SJSA1 (cell line): Measurements from ENCODE around the gene LCNL1. TPM values are rescaled to one million over a fixed set of nuclear protein-coding genes. Genes with fewer than 3 reads are reported as not detected.

Experiments used
- DNase-seq, 2 experiments: peaks; one replicate each; pipeline ENCODE4 v3.0.0-alpha.2; 2015 to 2020; ENCODE audit warnings: low spot score in 2 of 2, low read depth in 1 of 2
- H3K27ac ChIP-seq: fragments of 250-450 bp; sonication (Bioruptor Pico); 2 replicates; pipeline ENCODE4 v1.5.1; 2020; ENCODE audit warnings: mild to moderate bottlenecking, moderate library complexity
- H3K27me3 ChIP-seq: fragments of 250-450 bp; sonication (Bioruptor Pico); replicated peaks from 2 replicates; pipeline ENCODE4 v1.5.1; 2020; ENCODE audit warnings: mild to moderate bottlenecking, moderate library complexity
- H3K36me3 ChIP-seq: fragments of 250-450 bp; sonication (Bioruptor Pico); 2 replicates; pipeline ENCODE4 v1.5.1; 2020; ENCODE audit warnings: mild to moderate bottlenecking
- H3K4me1 ChIP-seq: fragments of 250-450 bp; sonication (Bioruptor Pico); replicated peaks from 2 replicates; pipeline ENCODE4 v1.6.1; 2021; ENCODE audit warnings: mild to moderate bottlenecking
- H3K4me3 ChIP-seq: fragments of 250-450 bp; sonication (Bioruptor Pico); 2 replicates; pipeline ENCODE4 v1.5.1; 2020; ENCODE audit warnings: mild to moderate bottlenecking
- H3K9me3 ChIP-seq: fragments of 250-450 bp; sonication (Bioruptor Pico); replicated peaks from 2 replicates; pipeline ENCODE4 v1.5.1; 2020; ENCODE audit warnings: mild to moderate bottlenecking
- total RNA-seq: library from RNA; depleted of rRNA; stranded (reverse); fragments of >200 nt; shearing (Covaris generic); gene quantifications from 2 replicates; pipeline ENCODE4 v1.2.3, GENCODE V29; 2014

The LCNL1 gene
- total RNA-seq, 1 experiment from 2014 or later, result not detected

GRCh38 chr9:136970361-136970760 lies 12.4 kb upstream of the LCNL1 start:
- no peak overlapping the region for H3K27ac ChIP-seq
- no peak for DNase-seq
- no peak overlapping the region for H3K4me3 ChIP-seq
- no peaks in the 10 kb centered on the region for H3K36me3 ChIP-seq
- no peaks in the 10 kb centered on the region for H3K4me1 ChIP-seq
- H3K27me3 ChIP-seq, result peaks cover 11% of the 10 kb centered on the region
- no peaks in the 10 kb centered on the region for H3K9me3 ChIP-seq

- Histone ChIP-seq H3K27ac (no peak overlapping the region), H3K27me3 (0 out of 2 replicates have a peak, but pooled peaks cover 4% of the 10 kb centered on the region), H3K4me1 (no peaks in the 10 kb centered on the region), H3K36me3 (no peaks in the 10 kb centered on the region), H3K9me3 (no peaks in the 10 kb centered on the region), H3K4me3 (no peak overlapping the region)
- DNase-seq, result no peak
Measured at GRCh38 chr9:136971746-136972145, 11.0 kb upstream of the LCNL1 start.

GRCh38 chr9:136972335-136972734 lies 10.5 kb upstream of the LCNL1 start:
- Histone ChIP-seq H3K9me3 (no peaks in the 10 kb centered on the region), H3K4me1 (no peaks in the 10 kb centered on the region), H3K27me3 (0 out of 2 replicates have a peak, but pooled peaks cover 4% of the 10 kb centered on the region), H3K27ac (no peak overlapping the region), H3K4me3 (no peak overlapping the region), H3K36me3 (no peaks in the 10 kb centered on the region)
- DNase-seq, result no peak

GRCh38 chr9:136972743-136973142 lies 10.1 kb upstream of the LCNL1 start:
- Histone ChIP-seq H3K36me3 (no peaks in the 10 kb centered on the region), H3K4me3 (no peak overlapping the region), H3K4me1 (peaks cover 1% of the 10 kb centered on the region), H3K27me3 (peaks cover 6% of the 10 kb centered on the region; the same call in 1 of the 2 replicates), H3K27ac (no peak overlapping the region), H3K9me3 (no peaks in the 10 kb centered on the region)
- DNase-seq, result no peak

GRCh38 chr9:136973618-136974617 lies 8.9 kb upstream of the LCNL1 start:
- Histone ChIP-seq H3K4me3 (no peak overlapping the region), H3K36me3 (no peaks in the 10 kb centered on the region), H3K4me1 (peaks cover 6% of the 10 kb centered on the region), H3K27ac (no peak overlapping the region), H3K27me3 (peaks cover 9% of the 10 kb centered on the region; the same call in 1 of the 2 replicates), H3K9me3 (no peaks in the 10 kb centered on the region)
- no peak for DNase-seq

GRCh38 chr9:136974817-136975535 lies 7.8 kb upstream of the LCNL1 start:
- Histone ChIP-seq H3K4me3 (no peak overlapping the region), H3K27ac (no peak overlapping the region), H3K27me3 (peaks cover 9% of the 10 kb centered on the region; the same call in 1 of the 2 replicates), H3K9me3 (no peaks in the 10 kb centered on the region), H3K36me3 (no peaks in the 10 kb centered on the region), H3K4me1 (peaks cover 6% of the 10 kb centered on the region)
- DNase-seq, result no peak

GRCh38 chr9:136975644-136976043 lies 7.1 kb upstream of the LCNL1 start:
- peaks cover 9% of the 10 kb centered on the region; the same call in 1 of the 2 replicates for H3K27me3 ChIP-seq
- H3K27ac ChIP-seq, result no peak overlapping the region
- no peak overlapping the region for H3K4me3 ChIP-seq
- no peaks in the 10 kb centered on the region for H3K36me3 ChIP-seq
- peaks cover 6% of the 10 kb centered on the region for H3K4me1 ChIP-seq
- no peaks in the 10 kb centered on the region for H3K9me3 ChIP-seq
- no peak for DNase-seq

- no peak for DNase-seq
- Histone ChIP-seq H3K27me3 (peaks cover 7% of the 10 kb centered on the region; the same call in 1 of the 2 replicates), H3K4me3 (peak within 1 kb of the TSS; percentile 12; the same call in 1 of the 2 replicates), H3K36me3 (no peaks in the 10 kb centered on the region), H3K27ac (no peak within 1 kb of the TSS), H3K9me3 (no peaks in the 10 kb centered on the region), H3K4me1 (peaks cover 20% of the 10 kb centered on the region)
Measured at GRCh38 chr9:136977223-136977622, 5.6 kb upstream of the LCNL1 start, which contains the start of gene PTGDS. TSS of gene PTGDS (plus strand) at chr9:136977504. CDS start at chr9:136977579, 75 bp downstream.

GRCh38 chr9:136977649-136978072 lies 5.1 kb upstream of the LCNL1 start:
- Histone ChIP-seq H3K4me3 (no peak overlapping the region), H3K36me3 (no peaks in the 10 kb centered on the region), H3K27me3 (peaks cover 7% of the 10 kb centered on the region; the same call in 1 of the 2 replicates), H3K27ac (no peak overlapping the region), H3K9me3 (no peaks in the 10 kb centered on the region), H3K4me1 (peaks cover 24% of the 10 kb centered on the region)
- no peak for DNase-seq

- DNase-seq, result no peak
- no peak overlapping the region for H3K27ac ChIP-seq
- peaks cover 24% of the 10 kb centered on the region for H3K4me1 ChIP-seq
- H3K9me3 ChIP-seq, result no peaks in the 10 kb centered on the region
- peaks cover 7% of the 10 kb centered on the region; the same call in 1 of the 2 replicates for H3K27me3 ChIP-seq
- no peaks in the 10 kb centered on the region for H3K36me3 ChIP-seq
- peak overlapping the region; percentile 12; the same call in 1 of the 2 replicates for H3K4me3 ChIP-seq
Measured at GRCh38 chr9:136978073-136978864, 4.5 kb upstream of the LCNL1 start.

GRCh38 chr9:136978865-136979544 lies 3.8 kb upstream of the LCNL1 start:
- H3K36me3 ChIP-seq, result no peaks in the 10 kb centered on the region
- no peaks in the 10 kb centered on the region for H3K9me3 ChIP-seq
- DNase-seq, result no peak
- H3K4me3 ChIP-seq, result no peak overlapping the region
- H3K27ac ChIP-seq, result no peak overlapping the region
- H3K4me1 ChIP-seq, result peaks cover 24% of the 10 kb centered on the region
- H3K27me3 ChIP-seq, result peaks cover 7% of the 10 kb centered on the region; the same call in 1 of the 2 replicates

GRCh38 chr9:136979769-136980587 lies 2.8 kb upstream of the LCNL1 start:
- Histone ChIP-seq H3K4me1 (peaks cover 24% of the 10 kb centered on the region), H3K9me3 (no peaks in the 10 kb centered on the region), H3K4me3 (no peak overlapping the region), H3K36me3 (no peaks in the 10 kb centered on the region), H3K27me3 (peaks cover 7% of the 10 kb centered on the region; the same call in 1 of the 2 replicates), H3K27ac (no peak overlapping the region)
- DNase-seq, result no peak
